ENCODE data around the gene HSPA12B. TPM values are rescaled to one million over a fixed set of nuclear protein-coding genes. Genes with fewer than 3 reads are reported as not detected.
A peak's percentile ranks its signal among the peaks of the same experiment; 100 is the strongest.

HSPA12B gene
- polyA plus RNA-seq, 2 donors, result 2.0 to 2.3 TPM

DNA sequence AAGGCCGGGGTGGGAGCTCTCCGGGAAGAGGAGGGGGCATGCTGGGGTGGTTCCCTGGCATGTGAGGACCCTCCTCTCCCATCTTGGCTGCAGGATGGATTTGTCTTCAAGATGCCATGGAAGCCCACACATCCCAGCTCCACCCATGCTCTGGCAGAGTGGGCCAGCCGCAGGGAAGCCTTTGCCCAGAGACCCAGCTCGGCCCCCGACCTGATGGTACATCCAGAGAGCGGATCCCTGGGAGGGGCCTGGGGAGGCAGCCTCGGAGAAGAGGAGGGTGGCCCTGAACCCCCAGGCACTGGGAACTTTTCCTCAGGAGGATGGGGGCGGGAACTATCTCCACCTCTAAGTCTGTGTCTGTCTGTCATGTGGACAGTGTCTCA, 68.4 kb downstream of the HSPA12B start:
- peaks cover 0 to 1% of the 10 kb centered on the region in 2 donors for H3K9me3 ChIP-seq (ENCODE audit: control insufficient read depth in 2 of 2, insufficient read depth in 1 of 2, low read depth in 1 of 2, low read length in 1 of 2)
- peak overlapping the region; percentile 19 to 22 for H3K27ac ChIP-seq (ENCODE audit: low read depth in 2 of 2, low read length in 1 of 2)
- peaks cover 6 to 33% of the 10 kb centered on the region in 2 donors for H3K36me3 ChIP-seq (ENCODE audit: control insufficient read depth in 2 of 2, insufficient read depth in 2 of 2, low read length in 1 of 2)
- no peaks in the 10 kb centered on the region for H3K27me3 ChIP-seq (ENCODE audit: control insufficient read depth in 1 of 2, insufficient read depth in 2 of 2, low read length in 2 of 2)
- WGBS, 2 donors, result 90 to 95% methylated on average over 8 of the region's 8 CpGs
- no peak overlapping the region for H3K4me3 ChIP-seq (ENCODE audit: low read depth in 1 of 2, low read length in 2 of 2)
- peaks cover 3 to 24% of the 10 kb centered on the region in 2 donors for H3K4me1 ChIP-seq (ENCODE audit: control insufficient read depth in 2 of 2, insufficient read depth in 2 of 2, low read length in 1 of 2)

DNA sequence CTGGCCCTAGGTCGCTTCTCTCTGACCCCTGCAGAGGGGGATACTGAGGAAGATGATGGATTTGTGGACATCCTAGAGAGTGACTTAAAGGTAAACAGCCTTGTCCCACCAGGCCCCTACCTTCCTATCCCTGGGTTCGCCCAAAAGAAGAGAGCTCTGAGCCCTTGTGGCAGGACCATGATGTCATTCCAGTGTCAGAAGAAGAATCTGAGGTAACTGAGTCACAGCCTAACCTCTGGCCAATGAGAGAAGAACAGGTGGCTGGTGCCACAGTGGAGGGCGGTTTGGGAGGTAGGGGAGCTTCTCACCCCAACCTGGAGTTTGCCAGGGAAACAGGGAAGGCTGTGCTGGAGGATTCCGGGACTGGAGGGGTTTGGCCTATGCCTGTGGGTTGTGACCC, 68.8 kb downstream of the HSPA12B start:
- peaks cover 6 to 33% of the 10 kb centered on the region in 2 donors for H3K36me3 ChIP-seq (ENCODE audit: control insufficient read depth in 2 of 2, insufficient read depth in 2 of 2, low read length in 1 of 2)
- H3K4me3 ChIP-seq (ENCODE audit: low read depth in 1 of 2, low read length in 2 of 2), result no peak overlapping the region
- peaks cover 0 to 1% of the 10 kb centered on the region in 2 donors for H3K9me3 ChIP-seq (ENCODE audit: control insufficient read depth in 2 of 2, insufficient read depth in 1 of 2, low read depth in 1 of 2, low read length in 1 of 2)
- 93 to 95% methylated on average over 4 of the region's 4 CpGs for WGBS, 2 donors
- H3K27me3 ChIP-seq (ENCODE audit: control insufficient read depth in 1 of 2, insufficient read depth in 2 of 2, low read length in 2 of 2), result no peaks in the 10 kb centered on the region
- H3K4me1 ChIP-seq (ENCODE audit: control insufficient read depth in 2 of 2, insufficient read depth in 2 of 2, low read length in 1 of 2), result peaks cover 6 to 24% of the 10 kb centered on the region in 2 donors
- H3K27ac ChIP-seq (ENCODE audit: low read depth in 2 of 2, low read length in 1 of 2), result peak overlapping the region in 1 of 2 donors; percentile 19

DNA sequence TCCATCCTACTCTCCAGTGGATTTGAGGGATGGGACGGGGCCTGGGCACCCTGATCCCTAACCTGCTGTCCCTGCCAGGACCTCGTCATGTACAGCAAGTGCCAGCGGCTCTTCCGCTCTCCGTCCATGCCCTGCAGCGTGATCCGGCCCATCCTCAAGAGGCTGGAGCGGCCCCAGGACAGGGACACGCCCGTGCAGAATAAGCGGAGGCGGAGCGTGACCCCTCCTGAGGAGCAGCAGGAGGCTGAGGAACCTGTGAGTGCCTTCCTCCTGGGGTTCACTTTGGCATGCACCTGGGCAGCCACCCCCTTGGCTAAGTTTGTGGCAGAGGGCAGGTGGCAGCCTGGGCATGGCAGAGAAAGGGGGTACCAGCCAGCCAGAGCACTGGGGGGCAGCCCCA, 69.4 kb downstream of the HSPA12B start:
- H3K36me3 ChIP-seq (ENCODE audit: control insufficient read depth in 2 of 2, insufficient read depth in 2 of 2, low read length in 1 of 2), result peaks cover 6 to 33% of the 10 kb centered on the region in 2 donors
- no peaks in the 10 kb centered on the region for H3K27me3 ChIP-seq (ENCODE audit: control insufficient read depth in 1 of 2, insufficient read depth in 2 of 2, low read length in 2 of 2)
- peaks cover 0 to 1% of the 10 kb centered on the region in 2 donors for H3K9me3 ChIP-seq (ENCODE audit: control insufficient read depth in 2 of 2, insufficient read depth in 1 of 2, low read depth in 1 of 2, low read length in 1 of 2)
- 81% methylated on average over 13 of the region's 13 CpGs for WGBS, 2 donors
- no peak overlapping the region for H3K4me3 ChIP-seq (ENCODE audit: low read depth in 1 of 2, low read length in 2 of 2)
- H3K27ac ChIP-seq (ENCODE audit: low read depth in 2 of 2, low read length in 1 of 2), result no peak overlapping the region
- H3K4me1 ChIP-seq (ENCODE audit: control insufficient read depth in 2 of 2, insufficient read depth in 2 of 2, low read length in 1 of 2), result peaks cover 6 to 20% of the 10 kb centered on the region in 2 donors

Other genes starting within 250 kb of the HSPA12B start
- gene GFRA4, start 69.3 kb upstream of the HSPA12B start, polyA plus RNA-seq, result not detected
- gene ADAM33, start 50.7 kb upstream of the HSPA12B start, polyA plus RNA-seq, result 10 to 100 TPM; 27.3 to 83.1 TPM
- gene SIGLEC1, start 20.1 kb upstream of the HSPA12B start, polyA plus RNA-seq, result 1 to 10 TPM; 1.1 to 1.4 TPM
- 10 to 100 TPM; 18.0 to 33.2 TPM for gene ADISSP, start 35.1 kb downstream of the HSPA12B start, polyA plus RNA-seq
- gene SPEF1, start 48.8 kb downstream of the HSPA12B start, polyA plus RNA-seq, result under 1 TPM; 0.07 to 0.08 TPM
- gene CENPB, start 54.1 kb downstream of the HSPA12B start, polyA plus RNA-seq, result 10 to 100 TPM; 33.3 to 43.4 TPM
- gene CDC25B, start 63.6 kb downstream of the HSPA12B start, polyA plus RNA-seq, result 10 to 100 TPM; 15.6 to 21.8 TPM
- 1 to 10 TPM; 4.6 to 7.9 TPM for gene AP5S1, start 87.9 kb downstream of the HSPA12B start, polyA plus RNA-seq
- gene MAVS, start 114.1 kb downstream of the HSPA12B start, polyA plus RNA-seq, result 10 to 100 TPM in 1 of 2 donors, 1 to 10 TPM in 1; 9.2 to 20.5 TPM
- 10 to 100 TPM; 31.0 to 31.9 TPM for gene PANK2, start 156.7 kb downstream of the HSPA12B start, polyA plus RNA-seq